IMR-90 (cell line): ENCODE results near the gene LRTM1. TPM values are rescaled to one million over a fixed set of nuclear protein-coding genes. Genes with fewer than 3 reads are reported as not detected.

Experiments
- ATAC-seq: fragments of 200-7000 bp; cut with Tn5 transposase; 2 replicates; pipeline ENCODE4 v1.9.1; 2020; ENCODE audit warnings: low read depth, mild to moderate bottlenecking, moderate library complexity
- BruUV-seq: library from RNA; stranded (reverse); fragments of 400-500 nt; replicated peaks from 2 replicates; lab custom pipeline; 2021; lab: Mats Ljungman, UMichigan
- CTCF ChIA-PET: fragments of 300-600 bp; formaldehyde crosslinking; extraction: SDS; loops from one replicate; lab custom pipeline; 2021; ENCODE audit warnings: antibody characterized with exemption; lab: Yijun Ruan, JAX
- POLR2A ChIA-PET: fragments of 300-600 bp; sonication (Branson Sonifier 250); formaldehyde crosslinking; loops from one replicate; lab custom pipeline; 2022; ENCODE audit warnings: antibody characterized with exemption; ENCODE audit not compliant: unreplicated experiment; lab: Charles Lee
- DNase-seq: peaks from one replicate; pipeline ENCODE4 v3.0.0; 2013
- H2AFZ ChIP-seq: replicated peaks from 2 replicates; pipeline ENCODE3; 2013; ENCODE audit warnings: low read length, mild to moderate bottlenecking; ENCODE audit not compliant: poor library complexity
- H2AK5ac ChIP-seq: 2 replicates; pipeline ENCODE4 v1.6.1; 2013; ENCODE audit warnings: low read depth, low read length, inconsistent platforms
- H2AK9ac ChIP-seq: replicated peaks from 2 replicates; pipeline ENCODE3; 2013; ENCODE audit warnings: mild to moderate bottlenecking, low read depth, low read length, moderate library complexity; ENCODE audit not compliant: poor library complexity
- H2BK120ac ChIP-seq: 2 replicates; pipeline ENCODE4 v1.6.1; 2013; ENCODE audit warnings: low read depth, low read length, inconsistent platforms
- H2BK15ac ChIP-seq: 3 replicates; pipeline ENCODE4 v1.6.1; 2013; ENCODE audit warnings: low read depth, low read length, inconsistent platforms
- H2BK20ac ChIP-seq: 2 replicates; pipeline ENCODE4 v1.6.1; 2013; ENCODE audit warnings: low read depth, mild to moderate bottlenecking, inconsistent platforms, low read length, moderate library complexity
- H2BK5ac ChIP-seq: 2 replicates; pipeline ENCODE4 v1.6.1; 2013; ENCODE audit warnings: mild to moderate bottlenecking, low read depth, low read length, inconsistent platforms; ENCODE audit not compliant: poor library complexity, severe bottlenecking
- H3K14ac ChIP-seq: replicated peaks from 2 replicates; pipeline ENCODE4 v1.6.1; 2013; ENCODE audit warnings: low read depth, low read length, inconsistent platforms
- H3K18ac ChIP-seq: 2 replicates; pipeline ENCODE4 v1.6.1; 2013; ENCODE audit warnings: low read depth, low read length, control low read depth
- H3K23ac ChIP-seq: 2 replicates; pipeline ENCODE4 v1.6.1; 2013; ENCODE audit warnings: low read depth, low read length, inconsistent platforms
- H3K27ac ChIP-seq: 2 replicates; pipeline ENCODE4 v1.5.1; 2013; ENCODE audit warnings: mild to moderate bottlenecking, control low read depth, low read length; ENCODE audit not compliant: insufficient read depth
- H3K27me3 ChIP-seq: 2 replicates; pipeline ENCODE4 v1.6.1; 2013; ENCODE audit warnings: low read length; ENCODE audit not compliant: control insufficient read depth, insufficient read depth
- H3K36me3 ChIP-seq: 2 replicates; pipeline ENCODE4 v1.6.1; 2013; ENCODE audit warnings: low read length, mixed read lengths; ENCODE audit not compliant: control insufficient read depth, insufficient read depth
- H3K4ac ChIP-seq: 2 replicates; pipeline ENCODE4 v1.6.1; 2013; ENCODE audit warnings: low read depth, low read length, inconsistent platforms
- H3K4me1 ChIP-seq: 2 replicates; pipeline ENCODE4 v1.6.1; 2013; ENCODE audit warnings: low read length, mixed read lengths; ENCODE audit not compliant: control insufficient read depth, insufficient read depth
- H3K4me2 ChIP-seq: 2 replicates; pipeline ENCODE4 v1.6.1; 2013; ENCODE audit warnings: low read depth, mild to moderate bottlenecking, control low read depth, low read length, moderate library complexity
- H3K4me3 ChIP-seq: 2 replicates; pipeline ENCODE4 v1.5.1; 2013; ENCODE audit warnings: low read depth, mild to moderate bottlenecking, control low read depth, low read length, moderate library complexity; ENCODE audit not compliant: insufficient read depth
- H3K56ac ChIP-seq: 2 replicates; pipeline ENCODE4 v1.6.1; 2013; ENCODE audit warnings: low read length, inconsistent platforms; ENCODE audit not compliant: insufficient read depth; ENCODE audit errors: extremely low read depth
- H3K79me1 ChIP-seq, 2 experiments: 2 replicates each; pipeline ENCODE4 v1.6.1; 2013; ENCODE audit warnings: low read length in 2 of 2, inconsistent platforms in 1 of 2, low read depth in 1 of 2
- H3K9ac ChIP-seq: 2 replicates; pipeline ENCODE4 v1.6.1; 2013; ENCODE audit warnings: low read depth, low read length, control low read depth
- H3K9me1 ChIP-seq: 2 replicates; pipeline ENCODE4 v1.6.1; 2013; ENCODE audit warnings: low read length, inconsistent platforms; ENCODE audit not compliant: insufficient read depth
- H3K9me3 ChIP-seq: 2 replicates; pipeline ENCODE4 v1.6.1; 2013; ENCODE audit warnings: low read length; ENCODE audit not compliant: control insufficient read depth, insufficient read depth
- H4K20me1 ChIP-seq: 2 replicates; pipeline ENCODE4 v1.6.1; 2013; ENCODE audit warnings: low read length, inconsistent platforms; ENCODE audit not compliant: insufficient read depth
- H4K5ac ChIP-seq: 2 replicates; pipeline ENCODE4 v1.6.1; 2013; ENCODE audit warnings: mild to moderate bottlenecking, low read depth, low read length, control low read depth
- H4K8ac ChIP-seq, 2 experiments: 2 replicates each; pipeline ENCODE4 v1.6.1; 2013; ENCODE audit warnings: low read depth in 2 of 2, low read length in 2 of 2, control low read depth in 1 of 2, inconsistent platforms in 1 of 2
- H4K91ac ChIP-seq: 2 replicates; pipeline ENCODE4 v1.6.1; 2013; ENCODE audit warnings: low read depth, low read length, inconsistent platforms; ENCODE audit not compliant: insufficient read depth
- CEBPB ChIP-seq: IDR thresholded peaks from 2 replicates; pipeline ENCODE4 v1.6.1; 2012; ENCODE audit warnings: low read depth, low read length, improper control_type of control experiment
- CHD1 ChIP-seq: IDR thresholded peaks from 2 replicates; pipeline ENCODE4 v1.6.1; 2012; ENCODE audit warnings: low read depth, low read length, improper control_type of control experiment
- CTCF ChIP-seq: conservative IDR thresholded peaks from 2 replicates; pipeline ENCODE4 v1.5.1; 2012; ENCODE audit warnings: mild to moderate bottlenecking, low read depth, low read length, improper control_type of control experiment
- ELK1 ChIP-seq: fragments of 150-350 bp; IDR thresholded peaks from 2 replicates; pipeline ENCODE4 v1.6.1; 2016; ENCODE audit warnings: low read depth, mild to moderate bottlenecking, low read length, moderate library complexity, borderline replicate concordance
- FOS ChIP-seq: fragments of 150-350 bp; IDR thresholded peaks from 2 replicates; pipeline ENCODE4 v1.6.1; 2016; ENCODE audit warnings: low read depth, low read length
- MAFK ChIP-seq: IDR thresholded peaks from 2 replicates; pipeline ENCODE4 v1.6.1; 2012; ENCODE audit warnings: low read depth, low read length, improper control_type of control experiment
- MAZ ChIP-seq: IDR thresholded peaks from 2 replicates; pipeline ENCODE4 v1.6.1; 2012; ENCODE audit warnings: low read depth, mild to moderate bottlenecking, low read length, improper control_type of control experiment, moderate library complexity, borderline replicate concordance
- MXI1 ChIP-seq: IDR thresholded peaks from 2 replicates; pipeline ENCODE4 v1.6.1; 2012; ENCODE audit warnings: low read depth, mild to moderate bottlenecking, low read length, moderate library complexity, borderline replicate concordance
- NFE2L2 ChIP-seq: fragments of 150-350 bp; IDR thresholded peaks from 2 replicates; pipeline ENCODE4 v1.6.1; 2016; ENCODE audit warnings: low read depth, mild to moderate bottlenecking, low read length
- POLR2A ChIP-seq: IDR thresholded peaks from 2 replicates; pipeline ENCODE4 v1.6.1; 2012; ENCODE audit warnings: mild to moderate bottlenecking, low read depth, low read length
- RCOR1 ChIP-seq: IDR thresholded peaks from 2 replicates; pipeline ENCODE4 v1.6.1; 2012; ENCODE audit warnings: mild to moderate bottlenecking, low read length, improper control_type of control experiment; ENCODE audit not compliant: insufficient replicate concordance
- RFX5 ChIP-seq: IDR thresholded peaks from 2 replicates; pipeline ENCODE4 v1.8.0; 2012; ENCODE audit warnings: low read depth, mild to moderate bottlenecking, low read length, moderate library complexity
- WGBS, 2 experiments: methylation state at CpG; one replicate each; pipeline versions ENCODE4 v1.1.5 to v1.1.7; 2013; ENCODE audit warnings: missing lambda C conversion rate in 2 of 2; ENCODE audit not compliant: insufficient read length in 1 of 2; ENCODE audit errors: extremely low coverage in 2 of 2; 5-methylcytosine and 5-hydroxymethylcytosine counted together
- dilution Hi-C: fragments of 300-500 bp; cut with HindIII; formaldehyde crosslinking; loops from one replicate; pipeline ENCODE4 v1.14.3; 2018; ENCODE audit warnings: low sequenced_read_pairs; ENCODE audit not compliant: unreplicated experiment
- in situ Hi-C: fragments of 300-500 bp; cut with MboI; formaldehyde crosslinking; loops from 3 replicates; pipeline ENCODE4 v1.14.3; 2019; ENCODE audit warnings: low sequenced_read_pairs, inconsistent platforms, mixed read lengths
- intact Hi-C: fragments of 100-400 bp; cut with micrococcal nuclease; formaldehyde crosslinking; loops from 2 replicates; pipeline ENCODE4 v1.10.0; 2022
- polyA plus RNA-seq, 3 experiments: library from polyadenylated mRNA; depleted of rRNA; stranded (reverse); fragments of >200 nt; gene quantifications; 2 replicates each; pipeline ENCODE4 v1.2.3, GENCODE V29; 2012; ENCODE audit warnings: low replicate concordance in 1 of 3
- total RNA-seq: library from RNA; depleted of rRNA; stranded (reverse); fragments of >200 nt; gene quantifications from 2 replicates; pipeline ENCODE4 v1.2.3, GENCODE V29; 2012

LRTM1 gene
- total and polyA plus RNA-seq, 2 of the 4 experiments (the other 2 are of a cell fraction), result not detected

- DNase-seq, result no peak
- Histone ChIP-seq H3K27me3 (no peaks in the 10 kb centered on the region), H3K56ac (no peak overlapping the region), H3K14ac (no peak overlapping the region; the same call in 1 of the 2 replicates), H3K79me1 (no peaks in the 10 kb centered on the region; a peak in 1 of 4 replicates), H2AFZ (no peak overlapping the region), H4K91ac (no peak overlapping the region), H3K27ac (no peak overlapping the region), H3K9me1 (peaks cover 15% of the 10 kb centered on the region), H2BK20ac (0 out of 2 replicates have a peak overlapping the region, but pooled peaks have one; percentile 10), H4K5ac (peak overlapping the region; percentile 56), H3K36me3 (no peaks in the 10 kb centered on the region), H3K4ac (peak overlapping the region; percentile 38), H2BK5ac (peak overlapping the region; percentile 9), H3K4me2 (no peak overlapping the region), H2BK120ac (peak overlapping the region; percentile 44; the same call in 1 of the 2 replicates), H3K4me1 (peaks cover 8% of the 10 kb centered on the region), H3K4me3 (no peak overlapping the region), H4K8ac (peak overlapping the region in 1 of 2 experiments; percentile 25; a peak in 1 of 4 replicates), H3K18ac (peak overlapping the region; percentile 45), H2AK9ac (no peak overlapping the region), H3K9ac (no peak overlapping the region), H4K20me1 (no peaks in the 10 kb centered on the region), H2AK5ac (0 out of 2 replicates have a peak overlapping the region, but pooled peaks have one; percentile 6), H3K9me3 (no peaks in the 10 kb centered on the region), H2BK15ac (0 out of 3 replicates have a peak overlapping the region, but pooled peaks have one; percentile 6), H3K23ac (no peak overlapping the region)
- CTCF ChIA-PET, result interaction anchor here (1.0 kb wide), 1 partner anchor 220 kb away, joined by 3 read pairs; no protein-coding TSS in a partner anchor
- ATAC-seq, result no peak
- intact Hi-C loops, result no loop called here
- in situ Hi-C loops, result no loop called here
- dilution Hi-C loops, result no loop called here
- no TSS peak for BruUV-seq
- TF ChIP-seq FOS, result no peak
- no peak for TF ChIP-seq ELK1
- no peak for TF ChIP-seq POLR2A
- no peak for TF ChIP-seq NFE2L2
- TF ChIP-seq RFX5, result no peak
- TF ChIP-seq MAFK, result no peak
- TF ChIP-seq CHD1, result no peak
- TF ChIP-seq MAZ, result no peak
- no peak for TF ChIP-seq MXI1
- no peak for TF ChIP-seq CEBPB
- no peak for TF ChIP-seq CTCF
- TF ChIP-seq RCOR1, result no peak
- POLR2A ChIA-PET, result no interaction called here
- WGBS, 2 experiments, result 20% methylated on average over 1 of the region's 4 CpGs; no CpG with 5 or more reads in 1 of the 2 experiments
Measured at GRCh38 chr3:54960701-54961100, 32.8 kb upstream of the LRTM1 start.
